Measurements from ENCODE around the gene CDC45. TPM values are rescaled to one million over a fixed set of nuclear protein-coding genes. Genes with fewer than 3 reads are reported as not detected.

CDC45 gene
- total and polyA plus RNA-seq, 8 donors: 0.28 to 1.3 (median 0.63) TPM; not detected in 2

DNA sequence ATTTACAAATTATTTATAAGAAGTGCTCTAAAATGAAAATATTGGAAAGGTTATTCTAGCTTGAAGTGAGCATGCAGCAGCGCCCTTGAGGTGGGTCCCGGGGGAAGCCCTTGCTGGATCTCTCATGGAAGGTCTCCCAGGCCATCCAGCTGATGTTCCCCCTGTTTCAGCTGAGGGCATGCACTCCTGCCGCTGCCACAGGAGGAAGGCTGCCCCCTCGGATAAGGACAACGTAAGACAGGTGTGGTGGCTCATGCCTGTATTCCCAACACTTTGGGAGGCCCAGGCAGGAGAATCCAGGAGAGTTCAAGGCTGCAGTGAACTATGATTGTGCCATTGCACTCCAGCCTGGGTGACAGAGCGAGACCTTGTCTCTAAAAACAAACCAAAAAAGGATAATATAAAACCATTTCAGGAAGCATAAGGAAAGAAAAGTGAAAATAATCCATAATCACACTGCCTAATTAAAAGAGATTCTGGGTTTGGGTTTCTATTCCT is 15.0 kb downstream of the CDC45 start:
- Histone ChIP-seq H3K36me3 (no peaks in the 10 kb centered on the region), H3K4me1 (no peaks in the 10 kb centered on the region), H3K9me3 (no peaks in the 10 kb centered on the region), H3K27me3 (no peaks in the 10 kb centered on the region), H3K27ac (no peak overlapping the region), H3K4me3 (no peak overlapping the region)
- ATAC-seq: no peak
- DNase-seq: no peak
- intact Hi-C loops (cut with DNase I): no loop called here
- no peak for FAIRE-seq
- 89 to 95% methylated on average over 6 of the region's 6 CpGs for WGBS, 2 donors
- TF ChIP-seq, protein P1, sequence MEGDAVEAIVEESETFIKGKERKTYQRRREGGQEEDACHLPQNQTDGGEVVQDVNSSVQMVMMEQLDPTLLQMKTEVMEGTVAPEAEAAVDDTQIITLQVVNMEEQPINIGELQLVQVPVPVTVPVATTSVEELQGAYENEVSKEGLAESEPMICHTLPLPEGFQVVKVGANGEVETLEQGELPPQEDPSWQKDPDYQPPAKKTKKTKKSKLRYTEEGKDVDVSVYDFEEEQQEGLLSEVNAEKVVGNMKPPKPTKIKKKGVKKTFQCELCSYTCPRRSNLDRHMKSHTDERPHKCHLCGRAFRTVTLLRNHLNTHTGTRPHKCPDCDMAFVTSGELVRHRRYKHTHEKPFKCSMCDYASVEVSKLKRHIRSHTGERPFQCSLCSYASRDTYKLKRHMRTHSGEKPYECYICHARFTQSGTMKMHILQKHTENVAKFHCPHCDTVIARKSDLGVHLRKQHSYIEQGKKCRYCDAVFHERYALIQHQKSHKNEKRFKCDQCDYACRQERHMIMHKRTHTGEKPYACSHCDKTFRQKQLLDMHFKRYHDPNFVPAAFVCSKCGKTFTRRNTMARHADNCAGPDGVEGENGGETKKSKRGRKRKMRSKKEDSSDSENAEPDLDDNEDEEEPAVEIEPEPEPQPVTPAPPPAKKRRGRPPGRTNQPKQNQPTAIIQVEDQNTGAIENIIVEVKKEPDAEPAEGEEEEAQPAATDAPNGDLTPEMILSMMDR (IDR thresholded peaks at IDR 0.05): no peak

DNA sequence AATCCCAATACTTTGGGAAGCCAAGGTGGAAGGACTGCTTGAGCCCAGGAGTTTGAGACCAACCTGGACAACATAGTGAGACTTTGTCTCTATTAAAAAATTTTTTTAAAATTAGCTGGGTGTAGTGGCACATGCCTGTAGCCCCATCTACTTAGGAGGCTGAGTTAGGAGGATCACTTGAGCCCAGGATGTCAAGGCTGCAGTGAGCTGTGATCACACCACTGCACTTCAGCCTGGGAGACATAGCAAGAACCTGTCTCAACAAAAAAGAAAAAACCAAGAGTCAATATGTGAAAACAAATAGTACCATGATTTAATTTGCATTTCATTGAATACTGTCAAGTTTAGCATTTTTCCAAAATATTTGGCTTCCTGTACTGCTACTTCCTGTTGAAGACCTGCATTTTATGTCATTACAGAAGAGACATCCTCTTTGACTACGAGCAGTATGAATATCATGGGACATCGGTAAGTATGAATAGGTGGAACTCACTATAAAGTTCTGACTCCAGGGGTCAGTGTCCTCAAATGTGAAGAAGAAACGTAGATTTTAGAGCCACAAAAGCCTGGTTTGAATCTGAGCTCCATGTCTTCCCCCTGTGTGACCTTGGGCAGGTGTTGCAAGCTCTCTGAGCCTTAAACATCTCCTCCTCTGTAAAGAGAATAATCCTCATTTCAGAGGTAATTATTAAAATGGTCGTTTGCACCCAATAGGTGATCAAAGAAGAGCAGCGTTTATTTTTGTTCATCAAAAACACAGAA is 16.0 kb downstream of the CDC45 start:
- FAIRE-seq (no peak), DNase-seq (no peak), ATAC-seq (no peak)
- intact Hi-C loops (cut with DNase I): no loop called here
- no peaks in the 10 kb centered on the region for H3K27me3 ChIP-seq
- no peak overlapping the region for H3K27ac ChIP-seq
- 63 to 68% methylated on average over 5 of the region's 5 CpGs for WGBS, 2 donors
- TF ChIP-seq, protein P1 (IDR thresholded peaks at IDR 0.05): no peak
- H3K36me3 ChIP-seq: no peaks in the 10 kb centered on the region
- H3K4me1 ChIP-seq: no peaks in the 10 kb centered on the region
- no peak overlapping the region for H3K4me3 ChIP-seq
- no peaks in the 10 kb centered on the region for H3K9me3 ChIP-seq

DNA sequence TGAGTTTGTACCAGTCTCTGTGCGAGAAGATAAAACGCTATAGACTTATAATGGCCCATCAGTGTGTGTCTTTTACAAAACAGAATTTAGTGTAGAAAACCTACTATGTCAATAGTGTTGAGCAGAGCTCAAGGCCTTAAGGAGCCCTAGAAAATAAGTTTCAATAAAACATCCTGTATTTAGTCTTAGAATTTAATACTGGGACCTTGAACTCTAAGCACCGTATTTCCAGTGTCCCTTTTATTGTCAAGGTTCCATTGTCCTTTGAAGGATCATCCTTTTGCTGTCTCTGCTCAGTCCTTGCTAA is 16.6 kb downstream of the CDC45 start:
- no peak for DNase-seq
- Histone ChIP-seq H3K27me3 (no peaks in the 10 kb centered on the region), H3K4me1 (no peaks in the 10 kb centered on the region), H3K9me3 (no peaks in the 10 kb centered on the region), H3K27ac (no peak overlapping the region), H3K36me3 (no peaks in the 10 kb centered on the region), H3K4me3 (no peak overlapping the region)
- FAIRE-seq: no peak
- no peak for ATAC-seq
- intact Hi-C loops (cut with DNase I): no loop called here
- TF ChIP-seq, protein P1 (IDR thresholded peaks at IDR 0.05): no peak
- WGBS, 2 donors: 90 to 94% methylated on average over 3 of the region's 3 CpGs

- Histone ChIP-seq H3K4me3 (no peak overlapping the region), H3K9me3 (no peaks in the 10 kb centered on the region), H3K27ac (no peak overlapping the region), H3K27me3 (no peaks in the 10 kb centered on the region), H3K4me1 (no peaks in the 10 kb centered on the region), H3K36me3 (no peaks in the 10 kb centered on the region)
- intact Hi-C loops (cut with DNase I): no loop called here
- TF ChIP-seq, protein P1 (IDR thresholded peaks at IDR 0.05): no peak
- DNase-seq (no peak), FAIRE-seq (no peak), ATAC-seq (peak in 2 of 4 donors; percentile 31 to 32)
- WGBS, 2 donors: 69 to 71% methylated on average over 3 of the region's 3 CpGs
Observed at GRCh38 chr22:19497245-19497644, 17.5 kb downstream of the CDC45 start.

DNA sequence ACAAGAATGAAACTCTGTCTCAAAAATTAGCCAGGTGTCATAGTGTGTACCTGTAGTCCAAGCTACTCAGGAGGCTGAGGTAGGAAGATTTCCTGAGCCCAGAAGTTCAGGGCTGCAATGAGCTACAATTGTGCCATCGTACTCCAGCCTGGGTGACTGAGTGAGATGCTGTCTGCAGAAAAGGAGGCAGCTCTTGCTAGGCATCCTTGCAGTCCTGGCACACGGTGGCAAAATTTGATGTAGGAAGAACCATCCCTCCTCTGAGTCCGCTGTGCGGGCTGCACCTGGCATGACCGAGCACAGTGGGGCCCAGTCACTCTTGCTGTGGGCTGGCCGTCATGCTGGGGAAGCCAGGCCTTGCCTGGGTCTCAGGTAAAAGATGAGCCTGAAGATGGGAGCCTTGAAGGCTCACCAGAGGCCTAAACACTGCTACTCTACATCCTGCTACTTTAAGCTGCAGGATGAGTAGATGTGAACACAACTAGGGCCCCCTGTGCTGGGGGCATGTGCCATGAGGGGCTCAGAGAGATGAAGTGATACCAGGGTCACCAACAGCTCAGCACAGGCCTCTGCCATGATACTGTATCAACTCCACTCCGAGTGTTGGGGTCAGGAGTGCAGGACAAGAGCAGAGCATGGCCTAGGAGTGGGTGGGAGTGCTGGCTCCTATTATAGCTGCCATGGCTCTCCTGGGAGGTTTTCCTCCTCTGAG is 18.6 kb downstream of the CDC45 start:
- 94 to 95% methylated on average over 7 of the region's 7 CpGs for WGBS, 2 donors
- no peak for FAIRE-seq
- TF ChIP-seq, protein P1 (IDR thresholded peaks at IDR 0.05): no peak
- Histone ChIP-seq H3K36me3 (no peaks in the 10 kb centered on the region), H3K9me3 (no peaks in the 10 kb centered on the region), H3K27ac (no peak overlapping the region), H3K4me1 (no peaks in the 10 kb centered on the region), H3K4me3 (no peak overlapping the region), H3K27me3 (no peaks in the 10 kb centered on the region)
- intact Hi-C loops (cut with DNase I): no loop called here
- DNase-seq: no peak
- no peak for ATAC-seq

Data from pancreas (tissue), 10 donors.